ENCODE measurements around the gene TNXB.
"Not testable (repeated sequence)": the region's sequence is repeated elsewhere in the genome, so short reads cannot be mapped to it uniquely, and the experiment has no call there.

The TNXB gene

DNA sequence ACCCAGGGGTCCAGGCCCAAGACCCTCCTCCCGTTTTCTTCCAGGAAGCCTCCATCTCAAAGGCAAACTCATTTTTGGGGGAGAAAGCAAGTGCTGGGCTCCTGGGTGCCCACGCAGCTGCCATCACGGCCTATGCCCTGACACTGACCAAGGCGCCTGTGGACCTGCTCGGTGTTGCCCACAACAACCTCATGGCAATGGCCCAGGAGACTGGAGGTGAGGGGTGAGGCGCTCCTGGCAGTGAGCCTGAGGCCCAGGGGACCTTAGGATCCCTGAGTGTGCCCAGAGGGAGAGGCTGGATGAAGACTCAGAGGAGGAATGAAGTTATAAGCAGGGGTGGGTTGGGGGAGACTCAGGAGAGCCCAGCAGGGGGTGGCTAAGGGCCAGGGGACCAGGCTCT is 112.8 kb downstream of the TNXB start:
- DNase-seq (ENCODE audit: low spot score), result not testable (repeated sequence)

DNA sequence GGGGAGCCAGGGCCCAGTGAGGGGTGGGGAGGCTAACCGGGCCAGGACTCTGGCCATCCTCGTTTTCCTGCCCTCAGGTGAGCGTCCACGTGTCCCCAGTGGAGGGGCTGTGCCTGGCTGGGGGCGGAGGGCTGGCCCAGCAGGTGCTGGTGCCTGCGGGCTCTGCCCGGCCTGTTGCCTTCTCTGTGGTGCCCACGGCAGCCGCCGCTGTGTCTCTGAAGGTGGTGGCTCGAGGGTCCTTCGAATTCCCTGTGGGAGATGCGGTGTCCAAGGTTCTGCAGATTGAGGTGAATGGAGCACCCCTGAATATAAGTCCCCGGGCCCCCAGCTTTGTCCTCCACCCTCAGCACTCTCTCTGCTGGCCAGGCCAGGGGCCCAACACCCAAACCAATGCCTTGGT is 114.7 kb downstream of the TNXB start:
- DNase-seq (ENCODE audit: low spot score), result not testable (repeated sequence)

Measured in AG08395 (cell line).